ENCODE results near the gene CEP41. TPM values are rescaled to one million over a fixed set of nuclear protein-coding genes. Genes with fewer than 3 reads are reported as not detected.

The CEP41 gene
- total and polyA plus RNA-seq, 2 donors (not counting 3 experiments of a cell fraction or from before 2014, with no cell fraction given): 19.5 to 26.8 TPM

GRCh38 chr7:130468612-130469011 is 27.8 kb upstream of the CEP41 start:
- POLR2A ChIA-PET: no interaction called here
- dilution Hi-C loops (cut with MboI; ENCODE audit: extremely low pct_ligation_motif_present, low sequenced_read_pairs): no loop called here

More at GRCh38 chr7:130468612-130469011, 27.8 kb upstream of the CEP41 start:
- no peaks in the 10 kb centered on the region for H3K9me1 ChIP-seq (replicated peaks; ENCODE audit: control insufficient read depth, extremely low read depth, insufficient read depth, low read length)
- no peak overlapping the region for H3K4me2 ChIP-seq (ENCODE audit: insufficient read depth, low read length)
- H4K20me1 ChIP-seq (replicated peaks; ENCODE audit: control insufficient read depth, extremely low read depth, insufficient read depth, low read length): no peaks in the 10 kb centered on the region
- DNase-seq (ENCODE audit: low read depth, low spot score) (no peak), FAIRE-seq (no peak)
- H3K27ac ChIP-seq (ENCODE audit: insufficient read depth, low read depth, low read length): no peak overlapping the region
- CTCF ChIA-PET: interaction anchor here (0.6 kb wide), 1 partner anchor 876 kb away, joined by 3 read pairs; no protein-coding TSS in a partner anchor
- no peak overlapping the region for H3K4me3 ChIP-seq (replicated peaks in 1 of 3; ENCODE audit: insufficient read depth in 1 of 3, low read depth in 1 of 3, low read length in 3 of 3)
- H3K27me3 ChIP-seq (ENCODE audit: control insufficient read depth in 2 of 2, insufficient read depth in 2 of 2, low read length in 2 of 2): no peaks in the 10 kb centered on the region
- H3K4me1 ChIP-seq (ENCODE audit: control insufficient read depth, extremely low read depth, insufficient read depth, low read length): no peaks in the 10 kb centered on the region
- BruUV-seq (replicated peaks): no TSS peak
- H3K79me2 ChIP-seq (ENCODE audit: control insufficient read depth, insufficient read depth, low read length): no peaks in the 10 kb centered on the region
- H2AFZ ChIP-seq (ENCODE audit: low read depth, low read length): no peak overlapping the region
- TF ChIP-seq MYC (IDR thresholded peaks at IDR 0.05; ENCODE audit: low read depth, low read length) (no peak), EZH2 (IDR thresholded peaks at IDR 0.05; ENCODE audit: borderline replicate concordance, low read depth, low read length, severe bottlenecking) (no peak), JUN (IDR thresholded peaks at IDR 0.05; ENCODE audit: borderline replicate concordance, insufficient read depth, insufficient read length, low read depth) (no peak), FOS (IDR thresholded peaks at IDR 0.05; ENCODE audit: borderline replicate concordance, insufficient read depth, low read length) (no peak), CTCF (IDR thresholded peaks at IDR 0.05; ENCODE audit: extremely low read depth in 1 of 2, insufficient read depth in 1 of 2, low read depth in 1 of 2, low read length in 2 of 2) (no peak), MAX (IDR thresholded peaks at IDR 0.05; ENCODE audit: insufficient read depth, insufficient read length) (no peak), POLR2AphosphoS5 (IDR thresholded peaks at IDR 0.05; ENCODE audit: insufficient read depth, low read depth, low read length) (no peak), GATA2 (IDR thresholded peaks at IDR 0.05; ENCODE audit: insufficient read depth, insufficient read length, low read depth, low read length) (no peak), POLR2A (IDR thresholded peaks at IDR 0.05; ENCODE audit: low read depth, low read length) (no peak)
- no peak overlapping the region for H3K9ac ChIP-seq (replicated peaks; ENCODE audit: extremely low read depth, insufficient read depth, low read length)
- no peaks in the 10 kb centered on the region for H3K36me3 ChIP-seq (ENCODE audit: control insufficient read depth in 2 of 2, extremely low read depth in 1 of 2, insufficient read depth in 2 of 2, low read length in 2 of 2)
- H3K9me3 ChIP-seq (replicated peaks; ENCODE audit: control insufficient read depth, insufficient read depth, low read length): no peaks in the 10 kb centered on the region
- intact Hi-C loops (cut with micrococcal nuclease): no loop called here

Measured in endothelial cell of umbilical vein (primary cell).